ENCODE measurements around the gene PTS.

PTS gene

DNA sequence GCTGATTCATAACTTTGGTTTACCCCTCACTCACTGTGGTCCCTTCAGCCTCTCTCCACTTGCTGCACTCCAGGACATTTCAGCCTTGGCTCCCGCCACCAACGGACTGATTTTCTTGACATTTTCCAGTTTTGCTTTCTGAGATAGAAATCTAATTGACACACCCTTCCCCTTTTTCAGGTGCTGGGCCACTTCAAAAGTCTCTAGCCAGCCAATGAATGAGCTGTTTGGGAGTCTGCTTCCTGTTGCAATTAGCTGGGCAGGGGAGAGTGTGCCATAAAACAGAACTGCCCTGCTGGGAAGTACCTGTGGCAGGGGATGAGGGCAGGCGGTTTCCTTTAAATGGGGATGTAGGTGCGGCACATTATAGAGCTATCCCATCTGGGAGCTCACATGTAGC, 55.5 kb downstream of the PTS start:
- no peak for DNase-seq (ENCODE audit: low read depth)
- no peak for TF ChIP-seq CTCF (conservative IDR thresholded peaks at IDR 0.05; ENCODE audit: control insufficient read depth, insufficient read depth, low read depth, low read length)
- H3K4me3 ChIP-seq (ENCODE audit: control insufficient read depth, low read depth, low read length) = no peak overlapping the region

All from fibroblast of mammary gland (primary cell).